ENCODE data around the gene SYCN. TPM values are rescaled to one million over a fixed set of nuclear protein-coding genes. Genes with fewer than 3 reads are reported as not detected.

SYCN gene
- total and polyA plus RNA-seq, 2 of the 13 experiments (the other 11 are each of a cell fraction or from before 2014, with no cell fraction given) = not detected

- in situ Hi-C loops (cut with HindIII; ENCODE audit: extremely low pct_ligation_motif_present, low pct_unique_long_range_greater_than_20kb) = loop anchor here (5.0 kb wide), 1 partner anchor 115 kb away; no protein-coding TSS in a partner anchor
- ATAC-seq (peak; percentile 73), FAIRE-seq (no peak), DNase-seq (ENCODE audit: low spot score) (no peak)
- Histone ChIP-seq H3K4me3 (replicated peaks in 1 of 3; ENCODE audit: insufficient read depth in 1 of 3, low read depth in 2 of 3, low read length in 3 of 3) (no peak overlapping the region), H3K79me2 (ENCODE audit: insufficient read depth, low read length) (no peaks in the 10 kb centered on the region), H3K9me3 (ENCODE audit: low read length) (no peaks in the 10 kb centered on the region), H3K9ac (ENCODE audit: insufficient read depth, low read depth, low read length) (no peak overlapping the region), H2AFZ (ENCODE audit: low read length) (no peak overlapping the region), H3K36me3 (replicated peaks in 1 of 2; ENCODE audit: control insufficient read depth in 1 of 2, insufficient read depth in 2 of 2, low read length in 2 of 2) (no peaks in the 10 kb centered on the region), H3K4me2 (ENCODE audit: low read depth, low read length) (no peak overlapping the region), H3K4me1 (ENCODE audit: insufficient read depth, low read length) (no peaks in the 10 kb centered on the region), H3K27me3 (ENCODE audit: control insufficient read depth in 1 of 2, insufficient read depth in 2 of 2, low read length in 2 of 2) (no peaks in the 10 kb centered on the region; a peak in 2 of 5 replicates), H4K20me1 (ENCODE audit: insufficient read depth, low read length) (no peaks in the 10 kb centered on the region), H3K27ac (ENCODE audit: extremely low read length, insufficient read depth, low read length) (no peak overlapping the region)
- CTCF ChIA-PET (ENCODE audit: low intra/inter-chr PET ratio, low total read pairs) = interaction anchor here (1.3 kb wide), 1 partner anchor 116 kb away, joined by 5 read pairs; no protein-coding TSS in a partner anchor
- WGBS (ENCODE audit: low lambda C conversion rate) = 8% methylated on average over 6 of the region's 8 CpGs
- intact Hi-C loops (cut with micrococcal nuclease; ENCODE audit: unreplicated experiment) = loop anchor here (5.0 kb wide), 1 partner anchor 115 kb away; no protein-coding TSS in a partner anchor
- POLR2A ChIA-PET = no interaction called here
- BruUV-seq (replicated peaks) = no TSS peak
- TF ChIP-seq KAT2B (IDR thresholded peaks at IDR 0.05; ENCODE audit: borderline replicate concordance, low read depth, low read length) (no peak), ZNF891 (CRISPR knock-in tag; IDR thresholded peaks at IDR 0.05) (no peak), STAG1 (CRISPR knock-in tag; IDR thresholded peaks at IDR 0.05) (peak; percentile 82), MIER2 (CRISPR knock-in tag; IDR thresholded peaks at IDR 0.05) (no peak), ZMYM2 (CRISPR knock-in tag; IDR thresholded peaks at IDR 0.05) (0 out of 2 replicates have a peak, but pooled peaks have one; percentile 26), FOSL1 (CRISPR knock-in tag; IDR thresholded peaks at IDR 0.05; ENCODE audit: borderline replicate concordance) (no peak), KAT8 (CRISPR knock-in tag; IDR thresholded peaks at IDR 0.05) (no peak), ZNF33B (CRISPR knock-in tag; IDR thresholded peaks at IDR 0.05) (no peak), RAD21 (CRISPR knock-in tag; IDR thresholded peaks at IDR 0.05) (peak; percentile 66), ZBTB42 (CRISPR knock-in tag; IDR thresholded peaks at IDR 0.05) (no peak), MAFF (IDR thresholded peaks at IDR 0.05; ENCODE audit: low read depth, low read length) (no peak), SMC3 (IDR thresholded peaks at IDR 0.05; ENCODE audit: low read length) (peak; percentile 44), ZBTB10 (CRISPR knock-in tag; IDR thresholded peaks at IDR 0.05; ENCODE audit: borderline replicate concordance) (no peak), ZNF768 (CRISPR knock-in tag; IDR thresholded peaks at IDR 0.05) (peak; percentile 82)
- TF ChIP-seq, protein P1, sequence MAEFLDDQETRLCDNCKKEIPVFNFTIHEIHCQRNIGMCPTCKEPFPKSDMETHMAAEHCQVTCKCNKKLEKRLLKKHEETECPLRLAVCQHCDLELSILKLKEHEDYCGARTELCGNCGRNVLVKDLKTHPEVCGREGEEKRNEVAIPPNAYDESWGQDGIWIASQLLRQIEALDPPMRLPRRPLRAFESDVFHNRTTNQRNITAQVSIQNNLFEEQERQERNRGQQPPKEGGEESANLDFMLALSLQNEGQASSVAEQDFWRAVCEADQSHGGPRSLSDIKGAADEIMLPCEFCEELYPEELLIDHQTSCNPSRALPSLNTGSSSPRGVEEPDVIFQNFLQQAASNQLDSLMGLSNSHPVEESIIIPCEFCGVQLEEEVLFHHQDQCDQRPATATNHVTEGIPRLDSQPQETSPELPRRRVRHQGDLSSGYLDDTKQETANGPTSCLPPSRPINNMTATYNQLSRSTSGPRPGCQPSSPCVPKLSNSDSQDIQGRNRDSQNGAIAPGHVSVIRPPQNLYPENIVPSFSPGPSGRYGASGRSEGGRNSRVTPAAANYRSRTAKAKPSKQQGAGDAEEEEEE (CRISPR knock-in tag; IDR thresholded peaks at IDR 0.05; ENCODE audit: borderline replicate concordance) = no peak
- TF ChIP-seq, protein P2, sequence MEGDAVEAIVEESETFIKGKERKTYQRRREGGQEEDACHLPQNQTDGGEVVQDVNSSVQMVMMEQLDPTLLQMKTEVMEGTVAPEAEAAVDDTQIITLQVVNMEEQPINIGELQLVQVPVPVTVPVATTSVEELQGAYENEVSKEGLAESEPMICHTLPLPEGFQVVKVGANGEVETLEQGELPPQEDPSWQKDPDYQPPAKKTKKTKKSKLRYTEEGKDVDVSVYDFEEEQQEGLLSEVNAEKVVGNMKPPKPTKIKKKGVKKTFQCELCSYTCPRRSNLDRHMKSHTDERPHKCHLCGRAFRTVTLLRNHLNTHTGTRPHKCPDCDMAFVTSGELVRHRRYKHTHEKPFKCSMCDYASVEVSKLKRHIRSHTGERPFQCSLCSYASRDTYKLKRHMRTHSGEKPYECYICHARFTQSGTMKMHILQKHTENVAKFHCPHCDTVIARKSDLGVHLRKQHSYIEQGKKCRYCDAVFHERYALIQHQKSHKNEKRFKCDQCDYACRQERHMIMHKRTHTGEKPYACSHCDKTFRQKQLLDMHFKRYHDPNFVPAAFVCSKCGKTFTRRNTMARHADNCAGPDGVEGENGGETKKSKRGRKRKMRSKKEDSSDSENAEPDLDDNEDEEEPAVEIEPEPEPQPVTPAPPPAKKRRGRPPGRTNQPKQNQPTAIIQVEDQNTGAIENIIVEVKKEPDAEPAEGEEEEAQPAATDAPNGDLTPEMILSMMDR (CRISPR knock-in tag; IDR thresholded peaks at IDR 0.05) = peak; percentile 60
Observed at GRCh38 chr19:39212375-39212742, 8.3 kb upstream of the SYCN start.
